ENCODE measurements around the gene ELF5.

ELF5 gene

GRCh38 chr11:34454308-34455032 lies 59.1 kb downstream of the ELF5 start:
- ATAC-seq (no peak), DNase-seq (no peak)

GRCh38 chr11:34451053-34451452 lies 62.5 kb downstream of the ELF5 start:
- ATAC-seq (no peak), DNase-seq (no peak)

GRCh38 chr11:34449013-34449412 lies 64.6 kb downstream of the ELF5 start:
- peak; percentile 15 for DNase-seq
- peak; percentile 59 for ATAC-seq

DNA sequence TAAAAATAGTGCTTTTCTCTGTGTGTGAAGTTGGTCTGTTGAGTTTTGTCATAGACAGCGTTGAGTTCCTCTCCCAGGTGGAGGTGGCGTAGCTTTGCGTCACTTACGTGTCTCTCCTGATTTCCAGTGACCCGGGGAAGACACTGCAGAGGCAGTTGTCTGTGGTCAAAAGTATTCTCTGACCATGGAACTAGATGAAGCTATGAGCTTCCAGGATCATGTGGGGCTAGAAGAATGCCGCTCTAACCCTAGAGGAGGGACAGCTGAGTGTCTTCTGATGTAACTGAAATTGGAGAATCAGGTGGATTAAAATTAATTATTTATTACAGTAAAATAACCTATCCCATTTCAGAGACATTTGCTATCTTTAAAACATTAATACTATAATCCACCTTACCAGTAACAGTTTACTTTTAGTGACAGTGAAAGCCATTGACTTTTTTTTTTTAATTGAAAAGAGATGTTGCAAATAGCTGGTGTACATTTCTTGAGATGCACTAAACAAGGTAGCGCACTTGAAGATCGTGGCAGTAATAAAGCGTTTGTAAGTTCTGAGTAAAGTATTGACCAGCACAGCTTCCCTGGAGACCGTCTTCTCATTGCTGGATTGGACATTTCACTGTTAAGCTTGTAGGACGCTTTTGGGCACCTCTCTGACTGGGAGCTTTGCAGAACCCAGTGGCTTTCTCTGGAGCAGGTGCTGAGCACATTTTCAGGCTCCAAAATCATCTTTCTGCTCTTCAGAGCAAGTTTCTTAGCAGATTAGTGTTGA lies 65.2 kb downstream of the ELF5 start:
- no peak for ATAC-seq

GRCh38 chr11:34447044-34447443 lies 66.5 kb downstream of the ELF5 start:
- ATAC-seq (no peak), DNase-seq (no peak)

More for the DNA sequence above, 65.2 kb downstream of the ELF5 start:
- no peak for DNase-seq

DNA sequence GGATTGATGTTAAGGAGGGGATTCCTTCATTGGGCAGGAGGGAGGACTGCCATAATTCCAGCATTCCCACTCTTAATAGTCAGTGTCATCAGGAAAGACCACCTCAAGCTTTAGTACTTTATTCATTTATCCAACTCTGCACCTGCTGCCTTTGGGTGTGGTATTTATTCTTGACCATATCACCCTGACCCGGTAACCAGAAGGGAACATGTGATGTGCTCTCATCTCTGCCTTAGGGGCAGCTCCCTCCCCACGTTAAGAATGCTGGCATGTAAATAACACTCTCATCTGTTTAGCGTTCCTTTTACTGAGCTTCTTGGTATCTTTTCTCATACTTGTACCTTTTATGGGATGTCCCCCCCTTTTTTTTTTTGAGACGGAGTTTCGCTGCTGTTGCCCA lies 67.2 kb downstream of the ELF5 start:
- ATAC-seq (no peak), DNase-seq (no peak)

DNA sequence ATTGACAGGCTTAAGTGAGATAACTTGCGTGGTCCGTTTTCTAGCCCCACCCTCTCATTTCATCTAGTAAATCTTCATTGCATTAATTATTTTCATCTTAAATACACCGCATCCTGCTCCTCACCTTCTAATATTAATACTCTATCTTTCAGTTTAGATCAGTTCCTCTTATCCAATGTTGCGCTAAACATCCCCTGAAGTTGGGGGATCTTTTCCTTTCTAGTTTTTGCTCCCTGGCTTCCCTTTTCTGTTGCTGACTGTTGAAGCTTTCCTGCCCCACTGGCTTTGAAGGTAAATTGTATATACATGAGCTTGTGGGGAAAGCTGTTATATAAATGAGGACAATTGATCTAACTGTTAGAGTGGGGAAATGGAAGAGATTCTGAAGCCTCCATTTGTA lies 67.6 kb downstream of the ELF5 start:
- ATAC-seq (no peak), DNase-seq (no peak)

DNA sequence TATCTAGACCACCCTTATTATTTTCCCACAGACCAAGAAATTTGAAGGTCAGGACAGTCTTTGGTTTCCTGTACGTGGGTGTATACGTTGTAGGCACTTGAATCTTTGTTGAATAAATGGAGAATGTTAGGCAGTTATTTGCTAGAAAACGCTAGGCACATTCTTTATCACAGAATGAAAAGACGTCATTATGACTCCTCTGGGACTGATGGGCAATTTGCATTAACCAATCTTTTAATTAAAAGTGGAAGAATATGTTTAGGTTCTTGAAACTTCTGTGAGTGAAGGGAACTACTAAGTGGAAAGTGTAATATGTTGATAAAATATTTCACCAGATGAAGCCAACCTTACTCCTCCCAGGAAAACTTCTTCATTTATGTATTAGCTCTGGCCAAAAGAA lies 69.2 kb downstream of the ELF5 start:
- no peak for ATAC-seq
- DNase-seq = no peak

GRCh38 chr11:34443136-34443535 lies 70.5 kb downstream of the ELF5 start:
- no peak for ATAC-seq

DNA sequence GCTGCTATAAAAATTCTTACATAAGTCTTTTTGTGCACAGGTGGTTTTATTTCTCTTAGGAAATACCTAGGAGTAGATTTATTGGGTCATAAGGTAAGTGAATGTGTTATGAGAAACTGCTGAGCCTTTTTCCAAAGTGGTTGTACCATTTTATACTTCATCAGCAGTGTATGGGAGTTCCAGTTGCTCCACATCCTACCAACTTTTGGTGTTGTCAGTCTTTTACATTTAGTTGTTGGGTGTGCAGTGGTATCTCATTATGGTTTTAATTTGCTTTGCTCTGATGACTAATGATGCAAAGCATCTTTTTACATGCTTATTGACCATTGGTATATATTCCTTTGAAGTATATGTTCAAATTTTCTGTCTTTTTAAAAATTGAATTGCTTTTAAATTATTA lies 71.8 kb downstream of the ELF5 start:
- ATAC-seq = no peak
- no peak for DNase-seq

More at GRCh38 chr11:34443136-34443535, 70.5 kb downstream of the ELF5 start:
- DNase-seq = no peak

DNA sequence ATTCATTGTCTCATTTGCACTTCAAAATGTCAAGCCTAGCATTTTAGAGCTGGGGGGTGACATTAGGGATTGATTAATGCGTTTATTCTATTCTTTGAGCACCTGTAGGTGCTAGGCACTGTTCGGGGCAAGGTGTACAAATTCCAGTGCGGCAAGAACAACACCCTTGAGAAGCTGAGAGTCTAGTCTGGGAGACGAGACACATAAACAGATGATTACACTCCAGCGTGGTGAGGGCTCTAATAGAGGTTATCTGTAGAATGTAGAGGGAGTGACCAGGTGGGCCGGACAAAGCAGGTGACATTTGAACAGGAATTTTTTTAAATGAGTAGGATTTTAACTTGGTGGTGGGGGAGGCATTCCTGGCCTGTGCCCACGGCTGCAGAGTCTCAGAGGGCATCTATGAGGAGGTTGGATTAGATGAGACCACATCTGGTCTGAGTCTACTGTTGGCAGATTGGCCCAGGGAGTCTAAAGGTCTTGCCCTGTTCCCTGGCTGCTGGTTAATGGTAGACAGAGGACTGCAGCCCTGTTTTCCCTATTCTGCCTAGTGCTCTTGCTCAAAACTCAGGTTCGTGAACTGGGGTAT lies 73.9 kb downstream of the ELF5 start:
- ATAC-seq = no peak
- no peak for DNase-seq

GRCh38 chr11:34438529-34439507 lies 74.8 kb downstream of the ELF5 start, which contains the start of gene CAT:
Gene CAT (plus strand): TSS chr11:34438934. CDS start chr11:34439014, 80 bp downstream.
- DNase-seq = peak; percentile 98
- ATAC-seq = peak; percentile 99

GRCh38 chr11:34437224-34438125 lies 76.1 kb downstream of the ELF5 start:
- DNase-seq (no peak), ATAC-seq (no peak)

DNA sequence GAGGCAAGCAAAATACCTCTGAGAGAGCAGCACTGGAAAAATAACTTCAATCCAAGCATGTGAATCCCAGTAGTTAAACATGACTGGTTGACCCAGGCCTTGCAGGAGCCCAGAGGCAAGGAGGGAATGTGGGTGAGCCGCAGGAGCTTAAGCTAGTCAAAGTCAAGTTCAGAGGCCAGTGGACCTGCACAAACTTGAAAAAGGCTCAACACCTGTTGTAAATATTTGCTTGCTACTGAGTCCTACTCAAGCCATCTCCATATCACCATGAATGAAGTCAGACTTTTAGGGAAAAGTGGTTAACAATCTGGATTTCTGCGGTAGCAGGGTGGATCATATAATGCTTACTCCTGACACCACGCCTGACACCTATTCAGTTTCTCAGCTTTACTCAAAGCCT lies 79.7 kb downstream of the ELF5 start:
- ATAC-seq = no peak

DNA sequence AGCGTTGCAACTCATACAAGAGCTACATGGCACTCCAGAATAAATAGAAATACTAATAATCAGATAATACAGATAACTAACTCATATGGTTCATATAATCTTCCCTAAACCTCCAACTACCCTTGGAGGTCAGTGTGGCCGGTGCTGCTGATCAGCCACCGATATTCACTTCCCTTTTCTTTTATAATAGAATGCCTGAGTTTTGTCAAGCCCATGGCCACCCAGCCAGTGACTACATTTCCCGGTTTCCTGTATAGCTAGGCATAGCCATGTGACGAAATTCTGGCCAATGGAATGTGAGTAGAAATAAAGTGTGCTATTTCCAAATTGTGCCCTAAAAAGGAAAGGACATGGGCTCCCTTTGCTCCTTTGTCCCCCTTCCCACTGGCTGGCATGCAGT lies 80.8 kb downstream of the ELF5 start:
- no peak for DNase-seq
- ATAC-seq = no peak

More for the DNA sequence above, 79.7 kb downstream of the ELF5 start:
- DNase-seq = no peak

- ATAC-seq (no peak), DNase-seq (no peak)
Observed at GRCh38 chr11:34431979-34432378, 81.6 kb downstream of the ELF5 start.

Data from stimulated activated naive CD8-positive, alpha-beta T cell treated with anti-CD3 and anti-CD28 coated beads, Interleukin-15, Interleukin-2, amounts not matched to agents 100 U/mL and 50 U/mL, for 24 hours (primary cell).